Karpas-422 (cell line): ENCODE data around the gene LHX5. TPM values are rescaled to one million over a fixed set of nuclear protein-coding genes. Genes with fewer than 3 reads are reported as not detected.

Experiments used
- DNase-seq: peaks from one replicate; pipeline ENCODE4 v3.0.0-alpha.2; 2015
- H2AFZ ChIP-seq: fragments of 200-600 bp; sonication (generic); 2 replicates; pipeline ENCODE4 v1.6.1; 2014; ENCODE audit warnings: antibody characterized with exemption, low read length, mixed read lengths
- H3K27ac ChIP-seq: fragments of 200-600 bp; sonication (generic); 2 replicates; pipeline ENCODE4 v1.5.1; 2014; ENCODE audit warnings: mild to moderate bottlenecking, low read length, moderate library complexity
- H3K27me3 ChIP-seq: fragments of 200-600 bp; sonication (generic); 2 replicates; pipeline ENCODE4 v1.6.1; 2014; ENCODE audit warnings: low read length, mixed read lengths
- H3K36me3 ChIP-seq: fragments of 200-600 bp; sonication (generic); 2 replicates; pipeline ENCODE4 v1.6.1; 2014; ENCODE audit warnings: low read length, mixed read lengths; ENCODE audit not compliant: insufficient read depth
- H3K4me1 ChIP-seq: fragments of 200-600 bp; sonication (generic); 2 replicates; pipeline ENCODE4 v1.6.1; 2014; ENCODE audit warnings: mild to moderate bottlenecking, low read length, mixed read lengths
- H3K4me2 ChIP-seq: fragments of 200-600 bp; sonication (generic); 2 replicates; pipeline ENCODE4 v1.6.1; 2014; ENCODE audit warnings: low read length, low read depth, mild to moderate bottlenecking; ENCODE audit not compliant: poor library complexity, severe bottlenecking
- H3K4me3 ChIP-seq: fragments of 200-600 bp; sonication (generic); 2 replicates; pipeline ENCODE4 v1.5.1; 2014; ENCODE audit warnings: mild to moderate bottlenecking, antibody characterized with exemption, low read length, mixed read lengths
- H3K79me2 ChIP-seq: fragments of 200-600 bp; sonication (generic); 2 replicates; pipeline ENCODE4 v1.6.1; 2014; ENCODE audit warnings: mild to moderate bottlenecking, low read length, mixed read lengths
- H3K9ac ChIP-seq: fragments of 200-600 bp; sonication (generic); 2 replicates; pipeline ENCODE4 v1.6.0; 2014; ENCODE audit warnings: low read length
- H3K9me2 ChIP-seq: fragments of 200-600 bp; sonication (generic), shearing (Covaris generic); replicated peaks from 2 replicates; pipeline ENCODE4 v1.6.0; 2014; ENCODE audit warnings: mild to moderate bottlenecking, low read length, moderate library complexity; ENCODE audit not compliant: insufficient read depth
- H3K9me3 ChIP-seq: fragments of 300-700, 200-600 bp; sonication (generic); 2 replicates; pipeline ENCODE4 v1.6.1; 2014; ENCODE audit warnings: low read length, mixed read lengths
- H4K20me1 ChIP-seq: fragments of 200-600 bp; sonication (generic); 2 replicates; pipeline ENCODE4 v1.6.1; 2014; ENCODE audit warnings: mild to moderate bottlenecking, antibody characterized with exemption, low read length, low read depth; ENCODE audit not compliant: insufficient read depth
- total RNA-seq: library from RNA; depleted of rRNA; stranded (reverse); fragments of >200 nt; shearing (Covaris generic); gene quantifications from 2 replicates; pipeline ENCODE4 v1.2.3, GENCODE V29; 2014; ENCODE audit warnings: low replicate concordance

The LHX5 gene
- total RNA-seq, 1 experiment from 2014 or later, result not detected

DNA sequence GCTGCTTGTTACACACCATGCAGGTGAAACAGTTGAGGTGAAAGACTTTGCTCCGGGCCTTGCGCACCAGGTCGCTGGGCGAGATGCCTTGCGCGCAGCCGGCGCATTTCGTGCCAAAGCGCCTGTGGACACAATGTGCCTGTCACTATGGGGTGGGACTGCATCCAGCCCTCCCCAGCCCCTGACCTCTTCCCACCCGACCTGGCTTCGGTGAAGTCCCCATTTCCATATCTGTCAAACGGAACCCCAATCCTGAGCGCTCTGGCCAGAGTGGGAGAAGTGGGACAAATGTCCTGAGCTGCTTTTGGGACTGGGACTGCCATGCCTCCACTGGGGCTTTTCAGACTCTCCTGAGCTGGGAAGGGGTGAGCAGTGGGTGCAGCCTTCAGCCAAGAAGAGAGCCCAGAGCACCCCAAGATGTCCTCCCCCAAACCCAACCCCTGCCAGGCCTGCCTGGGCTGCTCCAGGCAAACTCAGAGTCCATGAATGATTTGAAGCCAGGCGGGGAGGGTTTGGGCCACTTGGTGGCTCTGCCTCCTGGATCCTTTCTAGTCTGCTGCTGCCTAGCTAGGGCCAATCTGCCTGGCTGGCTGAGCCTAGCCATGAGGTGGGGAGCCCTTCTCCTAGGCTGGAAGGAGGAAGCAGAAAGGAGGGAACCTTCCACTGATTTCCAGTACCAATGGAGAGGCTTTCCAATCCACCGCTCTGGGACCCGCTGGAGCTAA is 2.3 kb downstream of the LHX5 start:
- Histone ChIP-seq H3K4me3 (no peak overlapping the region), H3K4me1 (no peaks in the 10 kb centered on the region), H3K4me2 (no peak overlapping the region), H2AFZ (no peak overlapping the region), H3K9ac (no peak overlapping the region), H3K9me3 (no peaks in the 10 kb centered on the region), H3K9me2 (no peaks in the 10 kb centered on the region), H3K36me3 (no peaks in the 10 kb centered on the region), H3K27me3 (no peaks in the 10 kb centered on the region), H3K27ac (no peak overlapping the region), H3K79me2 (no peaks in the 10 kb centered on the region), H4K20me1 (no peaks in the 10 kb centered on the region)
- DNase-seq, result no peak

DNA sequence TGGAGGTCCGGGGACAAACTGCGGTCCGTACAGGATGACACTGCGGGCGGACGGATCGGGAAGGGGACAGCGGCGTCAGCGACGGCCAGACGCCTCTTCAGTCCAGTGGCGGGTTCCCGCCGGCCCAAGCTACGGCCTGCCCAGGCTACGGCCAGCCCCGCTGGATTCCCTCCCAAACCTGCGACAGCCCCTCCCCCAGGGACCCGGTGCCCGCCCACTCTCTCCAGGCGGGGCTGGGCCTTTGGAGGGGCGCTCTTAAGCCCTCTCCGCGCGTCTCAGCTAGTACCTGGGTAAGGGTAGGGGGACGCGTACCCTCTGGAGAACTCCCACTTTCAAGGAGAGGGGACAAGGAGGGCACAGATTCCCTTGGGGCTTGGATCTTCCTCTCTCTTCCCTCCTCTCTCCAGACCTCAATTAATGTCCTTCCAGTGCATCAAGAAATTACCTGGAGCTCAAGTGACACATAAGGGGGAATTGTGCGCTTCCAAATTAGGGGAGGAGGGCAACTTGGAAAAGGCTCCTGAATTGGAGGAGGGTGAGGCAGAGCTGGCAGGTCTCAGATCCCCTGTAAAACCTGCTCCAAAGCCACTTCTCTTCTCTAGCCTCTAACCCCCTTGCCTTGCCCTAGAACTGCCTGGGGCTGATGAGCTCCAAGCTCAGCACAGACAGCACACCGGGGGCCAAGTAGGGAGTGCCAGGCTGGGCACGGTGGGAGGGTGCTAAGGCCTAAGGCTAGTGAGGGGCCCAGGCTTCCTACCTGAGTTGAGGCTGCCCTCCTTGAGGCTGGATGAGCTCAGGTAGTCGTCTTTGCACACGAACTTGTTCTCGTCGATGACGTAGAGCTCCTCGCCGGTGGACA is 3.1 kb downstream of the LHX5 start:
- Histone ChIP-seq H3K27me3 (no peaks in the 10 kb centered on the region), H4K20me1 (no peaks in the 10 kb centered on the region), H3K9ac (no peak overlapping the region), H3K36me3 (no peaks in the 10 kb centered on the region), H3K4me2 (no peak overlapping the region), H3K9me3 (no peaks in the 10 kb centered on the region), H3K4me1 (no peaks in the 10 kb centered on the region), H3K9me2 (no peaks in the 10 kb centered on the region), H3K27ac (no peak overlapping the region), H3K79me2 (no peaks in the 10 kb centered on the region), H3K4me3 (no peak overlapping the region), H2AFZ (no peak overlapping the region)
- no peak for DNase-seq

DNA sequence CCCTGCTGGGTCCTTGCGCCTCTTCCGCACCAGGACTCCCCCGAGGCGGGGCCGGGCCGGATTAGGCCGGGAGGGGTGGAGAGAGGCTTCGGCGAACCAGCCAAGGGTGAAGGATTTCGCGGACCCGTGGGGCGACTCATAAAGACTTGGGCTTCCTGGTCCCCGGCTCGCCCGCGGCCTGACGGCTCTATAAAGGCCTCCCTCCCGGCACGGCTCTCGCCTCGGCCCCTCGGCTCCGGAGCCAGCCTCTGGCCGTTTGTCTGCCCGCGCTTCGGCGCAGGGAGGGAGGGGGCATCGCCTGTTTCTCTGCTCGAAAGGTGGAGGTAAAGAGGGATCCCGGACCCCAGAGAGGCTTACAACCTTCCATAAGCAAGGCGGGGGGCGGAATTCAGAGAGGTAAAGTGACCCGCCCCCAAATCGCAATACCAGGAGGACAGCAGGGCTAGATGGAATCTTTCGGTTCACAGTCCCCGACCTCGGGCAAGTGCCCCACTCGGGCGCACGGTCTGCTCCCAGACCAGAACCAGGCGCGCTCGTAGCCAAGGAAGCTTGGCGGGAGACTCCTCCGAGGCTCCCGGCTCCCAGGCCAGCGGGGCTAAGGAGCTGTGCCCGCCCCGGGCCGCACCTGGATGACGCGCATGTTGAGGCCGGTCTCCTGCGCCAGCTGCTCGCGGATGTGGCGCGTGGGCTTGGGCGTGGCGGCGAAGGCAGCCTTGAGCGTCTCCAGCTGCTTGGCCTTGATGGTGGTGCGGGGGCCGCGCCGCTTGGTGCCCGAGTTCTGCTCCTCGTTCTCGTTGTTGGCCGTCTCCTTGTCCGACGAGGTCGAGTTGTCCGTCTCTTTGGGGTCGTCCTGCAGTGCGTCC is 3.9 kb downstream of the LHX5 start:
- no peaks in the 10 kb centered on the region for H3K4me1 ChIP-seq
- H2AFZ ChIP-seq, result no peak overlapping the region
- H3K4me2 ChIP-seq, result no peak overlapping the region
- no peaks in the 10 kb centered on the region for H3K79me2 ChIP-seq
- no peaks in the 10 kb centered on the region for H4K20me1 ChIP-seq
- no peaks in the 10 kb centered on the region for H3K36me3 ChIP-seq
- no peak overlapping the region for H3K9ac ChIP-seq
- H3K9me3 ChIP-seq, result no peaks in the 10 kb centered on the region
- H3K27ac ChIP-seq, result no peak overlapping the region
- no peak overlapping the region for H3K4me3 ChIP-seq
- no peak for DNase-seq
- H3K9me2 ChIP-seq, result no peaks in the 10 kb centered on the region
- no peaks in the 10 kb centered on the region for H3K27me3 ChIP-seq

DNA sequence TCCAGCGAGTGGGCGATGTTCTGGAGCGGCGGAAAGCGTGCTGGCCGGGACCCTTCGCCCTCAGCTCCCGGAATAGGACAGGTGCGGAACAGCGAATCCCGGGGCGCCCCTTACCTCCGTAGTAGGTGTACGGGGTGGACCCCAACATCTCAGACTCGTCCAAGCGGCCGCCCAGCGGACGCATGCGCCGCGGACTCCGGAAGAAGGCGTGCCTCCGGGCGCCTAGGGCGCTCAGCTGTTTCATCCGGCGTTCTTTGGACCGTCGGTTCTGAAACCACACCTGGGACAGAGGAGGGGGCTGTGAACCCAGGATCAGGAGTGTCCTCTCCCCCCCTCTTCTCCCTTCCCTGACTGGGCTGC is 4.5 kb downstream of the LHX5 start:
- H3K4me2 ChIP-seq, result no peak overlapping the region
- no peaks in the 10 kb centered on the region for H3K9me3 ChIP-seq
- no peaks in the 10 kb centered on the region for H3K4me1 ChIP-seq
- no peaks in the 10 kb centered on the region for H3K36me3 ChIP-seq
- H2AFZ ChIP-seq, result no peak overlapping the region
- H3K27ac ChIP-seq, result no peak overlapping the region
- H3K79me2 ChIP-seq, result no peaks in the 10 kb centered on the region
- no peak overlapping the region for H3K9ac ChIP-seq
- H3K4me3 ChIP-seq, result no peak overlapping the region
- DNase-seq, result no peak
- H4K20me1 ChIP-seq, result no peaks in the 10 kb centered on the region
- H3K27me3 ChIP-seq, result no peaks in the 10 kb centered on the region
- no peaks in the 10 kb centered on the region for H3K9me2 ChIP-seq

DNA sequence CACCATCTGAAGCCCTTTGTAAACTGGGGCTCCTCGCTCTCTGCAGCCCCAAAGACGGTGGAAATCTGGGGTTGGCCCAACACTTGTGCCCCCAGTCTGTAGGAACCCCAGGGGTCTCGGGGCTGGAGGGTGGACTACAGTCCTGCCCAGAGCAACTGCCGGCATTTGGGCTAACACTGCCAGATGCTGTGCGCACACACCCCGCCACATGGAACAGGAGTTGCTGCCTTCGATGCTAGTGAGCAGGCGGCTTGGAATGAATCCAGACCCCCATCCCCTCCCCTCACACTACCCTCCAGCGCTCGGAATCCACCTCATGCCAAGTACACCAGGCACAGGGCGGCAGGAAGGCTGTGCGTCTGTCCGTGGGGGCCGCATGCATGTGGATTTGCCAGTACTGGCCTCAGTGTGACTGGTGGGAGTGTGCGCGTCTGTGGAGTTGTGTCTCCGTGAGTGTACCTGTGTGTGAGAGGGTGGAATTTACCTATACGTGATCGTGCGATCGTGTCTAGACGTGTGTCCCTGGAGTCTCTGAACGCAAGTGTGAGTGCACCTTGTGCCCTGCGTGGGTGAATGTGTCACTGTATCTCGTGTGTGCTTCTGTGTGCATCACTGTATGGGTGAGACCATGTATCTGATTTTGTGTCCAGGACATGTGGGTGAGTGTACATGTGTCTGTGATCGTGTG is 5.1 kb downstream of the LHX5 start:
- no peaks in the 10 kb centered on the region for H3K79me2 ChIP-seq
- no peaks in the 10 kb centered on the region for H3K9me3 ChIP-seq
- no peak overlapping the region for H3K4me2 ChIP-seq
- no peaks in the 10 kb centered on the region for H3K4me1 ChIP-seq
- H3K9ac ChIP-seq, result no peak overlapping the region
- H3K27ac ChIP-seq, result no peak overlapping the region
- DNase-seq, result no peak
- no peaks in the 10 kb centered on the region for H3K9me2 ChIP-seq
- H3K27me3 ChIP-seq, result no peaks in the 10 kb centered on the region
- H2AFZ ChIP-seq, result no peak overlapping the region
- no peak overlapping the region for H3K4me3 ChIP-seq
- no peaks in the 10 kb centered on the region for H3K36me3 ChIP-seq
- no peaks in the 10 kb centered on the region for H4K20me1 ChIP-seq

DNA sequence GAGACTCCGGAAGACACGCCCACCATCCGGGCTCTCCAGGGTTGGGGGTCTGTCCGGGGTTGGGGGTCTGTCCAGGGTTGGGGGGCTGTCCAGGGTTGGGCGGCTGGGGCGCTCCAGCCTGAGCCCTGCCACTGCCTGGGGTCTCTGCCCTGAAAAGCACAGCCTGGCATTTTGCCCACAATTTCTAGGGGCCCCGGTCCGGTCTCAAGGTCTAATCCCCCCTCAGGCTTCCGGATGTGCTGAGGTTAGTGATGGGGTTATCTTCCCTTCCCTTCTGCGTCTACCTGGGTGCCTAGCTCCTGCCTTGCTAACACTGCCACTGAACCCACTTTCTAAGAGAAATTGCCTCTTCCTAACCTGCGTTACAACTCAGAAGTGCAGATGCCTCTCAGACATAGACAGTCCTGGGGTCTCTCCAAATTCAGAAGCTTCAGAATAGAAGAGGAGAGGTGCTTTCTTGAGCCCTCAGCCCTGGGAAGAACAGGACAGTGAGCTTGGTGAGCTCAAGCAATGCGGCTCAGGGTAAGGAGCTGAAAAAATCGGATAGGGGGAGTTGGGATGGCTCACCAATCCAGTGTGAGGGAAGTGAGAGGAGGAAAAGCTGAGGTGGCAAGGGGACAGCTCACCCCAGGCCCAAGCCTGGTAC is 5.7 kb downstream of the LHX5 start:
- no peak for DNase-seq
- Histone ChIP-seq H3K4me1 (no peaks in the 10 kb centered on the region), H2AFZ (no peak overlapping the region), H3K27ac (no peak overlapping the region), H4K20me1 (no peaks in the 10 kb centered on the region), H3K79me2 (no peaks in the 10 kb centered on the region), H3K9me2 (no peaks in the 10 kb centered on the region), H3K4me2 (no peak overlapping the region), H3K9me3 (no peaks in the 10 kb centered on the region), H3K9ac (no peak overlapping the region), H3K36me3 (no peaks in the 10 kb centered on the region), H3K27me3 (no peaks in the 10 kb centered on the region), H3K4me3 (no peak overlapping the region)

DNA sequence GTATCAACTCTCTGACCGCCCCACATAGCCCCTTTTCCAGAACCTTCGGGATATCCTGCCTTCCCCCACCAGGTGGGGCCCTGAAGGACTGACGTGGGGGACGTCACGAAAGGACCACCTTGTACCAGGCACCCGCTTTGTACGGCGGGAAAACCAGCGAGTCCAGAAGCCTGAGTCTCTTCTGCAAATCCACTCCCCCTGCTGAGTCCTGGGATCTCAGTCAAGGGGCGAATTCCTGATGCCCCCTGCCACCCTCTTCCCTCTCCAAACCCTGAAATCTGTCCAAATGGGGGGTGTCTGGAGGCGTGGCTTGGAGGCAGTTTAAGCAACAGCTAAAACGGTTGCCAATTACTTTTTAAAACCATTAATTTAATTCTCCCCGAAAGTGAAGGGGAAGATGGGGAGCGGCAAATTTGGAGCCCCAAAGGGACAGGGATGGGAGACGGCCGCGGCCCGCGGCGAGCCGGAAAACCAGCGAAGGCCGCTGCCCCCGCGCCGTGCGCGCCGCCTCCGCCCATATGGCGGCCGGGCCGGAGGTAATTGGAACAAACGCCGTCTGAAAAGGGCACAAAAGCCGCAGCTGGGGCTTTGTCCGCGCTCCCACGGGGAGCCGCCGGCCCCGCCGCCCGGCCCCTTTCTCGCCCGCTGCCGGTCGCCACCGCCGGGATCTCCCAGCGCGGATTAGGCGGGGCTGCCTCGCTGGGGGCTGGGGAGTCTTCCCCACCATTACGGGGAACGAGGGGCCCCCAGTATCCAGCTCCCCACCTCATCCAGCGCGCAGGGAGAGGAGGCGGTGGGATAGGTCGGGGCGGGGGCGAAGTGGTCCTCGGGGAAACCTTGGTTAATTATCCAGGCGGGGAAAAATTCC is 6.6 kb downstream of the LHX5 start:
- Histone ChIP-seq H3K36me3 (no peaks in the 10 kb centered on the region), H3K4me3 (no peak overlapping the region), H3K9me3 (no peaks in the 10 kb centered on the region), H3K9ac (no peak overlapping the region), H4K20me1 (no peaks in the 10 kb centered on the region), H3K9me2 (no peaks in the 10 kb centered on the region), H3K79me2 (no peaks in the 10 kb centered on the region), H2AFZ (no peak overlapping the region), H3K4me1 (no peaks in the 10 kb centered on the region), H3K4me2 (no peak overlapping the region), H3K27ac (no peak overlapping the region), H3K27me3 (no peaks in the 10 kb centered on the region)
- no peak for DNase-seq
